HepG2 (cell line): ENCODE results near the gene FCHO1. TPM values are rescaled to one million over a fixed set of nuclear protein-coding genes. Genes with fewer than 3 reads are reported as not detected.

Experiments
- GATAD2A ChIP-seq: IDR thresholded peaks from 2 replicates; pipeline ENCODE4 v1.6.1; 2016
- ISX ChIP-seq: sonication (generic); formaldehyde crosslinking; conservative IDR thresholded peaks from 2 replicates; pipeline ENCODE4 v1.5.0; 2020; ENCODE audit warnings: missing genetic modification reagents
- JUNB ChIP-seq: sonication (generic); formaldehyde crosslinking; IDR thresholded peaks from 2 replicates; pipeline ENCODE4 v1.8.0; 2022; ENCODE audit warnings: missing genetic modification reagents, mild to moderate bottlenecking, borderline replicate concordance
- MZF1 ChIP-seq: sonication (generic); formaldehyde crosslinking; IDR thresholded peaks from 2 replicates; pipeline ENCODE4 v1.8.1; 2023; ENCODE audit warnings: mild to moderate bottlenecking, missing genetic modification reagents, borderline replicate concordance
- NAIF1 ChIP-seq: sonication (generic); formaldehyde crosslinking; IDR thresholded peaks from 2 replicates; pipeline ENCODE4 v1.5.0; 2020; ENCODE audit warnings: mild to moderate bottlenecking, missing genetic modification reagents, borderline replicate concordance
- NFYB ChIP-seq: sonication (generic); formaldehyde crosslinking; IDR thresholded peaks from 2 replicates; pipeline ENCODE4 v1.4.0; 2020; ENCODE audit warnings: missing genetic modification reagents
- PCBP1 ChIP-seq: fragments of 200-400 bp; formaldehyde crosslinking; IDR thresholded peaks from 2 replicates; pipeline ENCODE4 v1.6.1; 2017; ENCODE audit warnings: mild to moderate bottlenecking, low read depth, low read length, borderline replicate concordance
- SALL1 ChIP-seq: sonication (generic); formaldehyde crosslinking; IDR thresholded peaks from 2 replicates; pipeline ENCODE4 v1.8.0; 2022; ENCODE audit warnings: mild to moderate bottlenecking, missing genetic modification reagents
- STAT6 ChIP-seq: sonication (generic); formaldehyde crosslinking; IDR thresholded peaks from 2 replicates; pipeline ENCODE4 v1.4.0; 2020; ENCODE audit warnings: missing genetic modification reagents, mild to moderate bottlenecking, borderline replicate concordance
- TBP ChIP-seq: sonication (generic); formaldehyde crosslinking; IDR thresholded peaks from 2 replicates; pipeline ENCODE4 v1.5.0; 2020; ENCODE audit warnings: missing genetic modification reagents
- THAP11 ChIP-seq: IDR thresholded peaks from 2 replicates; pipeline ENCODE4 v1.6.1; 2016; ENCODE audit warnings: missing biosample characterization, missing genetic modification reagents
- TRIM24 ChIP-seq: sonication (generic); formaldehyde crosslinking; IDR thresholded peaks from 2 replicates; pipeline ENCODE4 v1.8.0; 2022; ENCODE audit warnings: mild to moderate bottlenecking, missing genetic modification reagents
- ZIK1 ChIP-seq: sonication (generic); formaldehyde crosslinking; IDR thresholded peaks from 2 replicates; pipeline ENCODE4 v1.5.0; 2020; ENCODE audit warnings: mild to moderate bottlenecking, low read depth, missing genetic modification reagents, borderline replicate concordance
- ZNF282 ChIP-seq: fragments of 450-650 bp; IDR thresholded peaks from 2 replicates; pipeline ENCODE4 v1.6.1; 2018; ENCODE audit not compliant: partially characterized antibody
- ZNF670 ChIP-seq: sonication (generic); formaldehyde crosslinking; IDR thresholded peaks from 2 replicates; pipeline ENCODE4 v1.8.0; 2022; ENCODE audit warnings: mild to moderate bottlenecking, missing genetic modification reagents, borderline replicate concordance
- ZNF691 ChIP-seq: sonication (generic); formaldehyde crosslinking; IDR thresholded peaks from 2 replicates; pipeline ENCODE4 v1.4.0; 2020; ENCODE audit warnings: missing genetic modification reagents, low read depth, mild to moderate bottlenecking, borderline replicate concordance
- ZNF746 ChIP-seq: sonication (generic); formaldehyde crosslinking; IDR thresholded peaks from 2 replicates; pipeline ENCODE4 v1.8.0; 2022; ENCODE audit warnings: mild to moderate bottlenecking, missing genetic modification reagents
- ZNF772 ChIP-seq: sonication (generic); formaldehyde crosslinking; IDR thresholded peaks from 2 replicates; pipeline ENCODE4 v1.5.0; 2020; ENCODE audit warnings: mild to moderate bottlenecking, missing genetic modification reagents
- ZNF776 ChIP-seq: sonication (generic); formaldehyde crosslinking; IDR thresholded peaks from 2 replicates; pipeline ENCODE4 v1.4.0; 2020; ENCODE audit warnings: mild to moderate bottlenecking, missing genetic modification reagents
- ZNF850 ChIP-seq: sonication (generic); formaldehyde crosslinking; conservative IDR thresholded peaks from 2 replicates; pipeline ENCODE4 v1.9.0; 2021; ENCODE audit warnings: mild to moderate bottlenecking, missing genetic modification reagents
- polyA plus RNA-seq, 8 experiments: library from polyadenylated mRNA; depleted of rRNA in 3 of 8; stranded (reverse) in 7 of 8; unstranded in 1 of 8; fragments of >200 nt; fragmentation: Illumina TruSeq in 4 of 8; extraction: Trizol in 4 of 8; gene quantifications; 2 replicates each; pipeline versions ENCODE4 v1.2.1 to v1.2.3, GENCODE V29; 2011 to 2016; ENCODE audit warnings: low read depth in 4 of 8, missing spikeins in 1 of 8, mixed read lengths in 1 of 8; ENCODE audit not compliant: insufficient read depth in 1 of 8
- total RNA-seq, 5 experiments: library from RNA; depleted of rRNA; stranded (reverse); fragments of >200 nt; fragmentation: Illumina TruSeq; extraction: Trizol; gene quantifications; 2 replicates each; pipeline ENCODE4 v1.2.3, GENCODE V29; 2016; ENCODE audit warnings: low read depth in 1 of 5
- TF ChIP-seq, protein P1 (sequence below), 2 experiments: IDR thresholded peaks; 2 replicates each; pipeline ENCODE4 v1.6.1; 2011 to 2012; ENCODE audit warnings: low read length in 2 of 2, borderline replicate concordance in 1 of 2, low read depth in 1 of 2, mild to moderate bottlenecking in 1 of 2, moderate library complexity in 1 of 2
- TF ChIP-seq, protein P2 (sequence below): sonication (generic); formaldehyde crosslinking; IDR thresholded peaks from 2 replicates; pipeline ENCODE4 v1.8.0; 2022; ENCODE audit warnings: mild to moderate bottlenecking, missing genetic modification reagents, moderate library complexity

FCHO1 gene
- total and polyA plus RNA-seq, 2 of the 13 experiments (the other 11 are each of a cell fraction or from before 2014, with no cell fraction given), result 1.3 to 3.1 TPM

GRCh38 chr19:17718947-17719711, 32.1 kb upstream of the FCHO1 start, which contains the start of gene MAP1S (continued):
- TF ChIP-seq ZNF691 (CRISPR knock-in tag) (no peak), MZF1 (CRISPR knock-in tag) (no peak), SALL1 (CRISPR knock-in tag) (peak; percentile 42; the same call in 1 of the 2 replicates), STAT6 (CRISPR knock-in tag) (no peak), NFYB (no peak), ZNF850 (CRISPR knock-in tag) (no peak), NAIF1 (no peak), ZNF776 (no peak), ZNF772 (CRISPR knock-in tag) (no peak), ZNF746 (CRISPR knock-in tag) (peak; percentile 62; the same call in 1 of the 2 replicates), GATAD2A (CRISPR knock-in tag) (peak; percentile 38; the same call in 1 of the 2 replicates), TBP (no peak), ZNF670 (no peak), TRIM24 (CRISPR knock-in tag) (no peak), JUNB (CRISPR knock-in tag) (no peak), ISX (0 out of 2 replicates have a peak, but pooled peaks have one; percentile 46), ZIK1 (CRISPR knock-in tag) (peak; percentile 64; the same call in 1 of the 2 replicates), ZNF282 (no peak), THAP11 (CRISPR knock-in tag) (0 out of 2 replicates have a peak, but pooled peaks have one; percentile 58), PCBP1 (no peak)
- TF ChIP-seq, protein P1, sequence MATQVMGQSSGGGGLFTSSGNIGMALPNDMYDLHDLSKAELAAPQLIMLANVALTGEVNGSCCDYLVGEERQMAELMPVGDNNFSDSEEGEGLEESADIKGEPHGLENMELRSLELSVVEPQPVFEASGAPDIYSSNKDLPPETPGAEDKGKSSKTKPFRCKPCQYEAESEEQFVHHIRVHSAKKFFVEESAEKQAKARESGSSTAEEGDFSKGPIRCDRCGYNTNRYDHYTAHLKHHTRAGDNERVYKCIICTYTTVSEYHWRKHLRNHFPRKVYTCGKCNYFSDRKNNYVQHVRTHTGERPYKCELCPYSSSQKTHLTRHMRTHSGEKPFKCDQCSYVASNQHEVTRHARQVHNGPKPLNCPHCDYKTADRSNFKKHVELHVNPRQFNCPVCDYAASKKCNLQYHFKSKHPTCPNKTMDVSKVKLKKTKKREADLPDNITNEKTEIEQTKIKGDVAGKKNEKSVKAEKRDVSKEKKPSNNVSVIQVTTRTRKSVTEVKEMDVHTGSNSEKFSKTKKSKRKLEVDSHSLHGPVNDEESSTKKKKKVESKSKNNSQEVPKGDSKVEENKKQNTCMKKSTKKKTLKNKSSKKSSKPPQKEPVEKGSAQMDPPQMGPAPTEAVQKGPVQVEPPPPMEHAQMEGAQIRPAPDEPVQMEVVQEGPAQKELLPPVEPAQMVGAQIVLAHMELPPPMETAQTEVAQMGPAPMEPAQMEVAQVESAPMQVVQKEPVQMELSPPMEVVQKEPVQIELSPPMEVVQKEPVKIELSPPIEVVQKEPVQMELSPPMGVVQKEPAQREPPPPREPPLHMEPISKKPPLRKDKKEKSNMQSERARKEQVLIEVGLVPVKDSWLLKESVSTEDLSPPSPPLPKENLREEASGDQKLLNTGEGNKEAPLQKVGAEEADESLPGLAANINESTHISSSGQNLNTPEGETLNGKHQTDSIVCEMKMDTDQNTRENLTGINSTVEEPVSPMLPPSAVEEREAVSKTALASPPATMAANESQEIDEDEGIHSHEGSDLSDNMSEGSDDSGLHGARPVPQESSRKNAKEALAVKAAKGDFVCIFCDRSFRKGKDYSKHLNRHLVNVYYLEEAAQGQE (IDR thresholded peaks at IDR 0.05; ENCODE audit: borderline replicate concordance in 1 of 2, low read depth in 1 of 2, low read length in 2 of 2), result no peak; a peak in 1 of 4 replicates
- TF ChIP-seq, protein P2, sequence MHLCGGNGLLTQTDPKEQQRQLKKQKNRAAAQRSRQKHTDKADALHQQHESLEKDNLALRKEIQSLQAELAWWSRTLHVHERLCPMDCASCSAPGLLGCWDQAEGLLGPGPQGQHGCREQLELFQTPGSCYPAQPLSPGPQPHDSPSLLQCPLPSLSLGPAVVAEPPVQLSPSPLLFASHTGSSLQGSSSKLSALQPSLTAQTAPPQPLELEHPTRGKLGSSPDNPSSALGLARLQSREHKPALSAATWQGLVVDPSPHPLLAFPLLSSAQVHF (CRISPR knock-in tag), result no peak
